ENCODE data around the gene SPEF2.
A peak's percentile ranks its signal among the peaks of the same experiment; 100 is the strongest.

SPEF2 gene

DNA sequence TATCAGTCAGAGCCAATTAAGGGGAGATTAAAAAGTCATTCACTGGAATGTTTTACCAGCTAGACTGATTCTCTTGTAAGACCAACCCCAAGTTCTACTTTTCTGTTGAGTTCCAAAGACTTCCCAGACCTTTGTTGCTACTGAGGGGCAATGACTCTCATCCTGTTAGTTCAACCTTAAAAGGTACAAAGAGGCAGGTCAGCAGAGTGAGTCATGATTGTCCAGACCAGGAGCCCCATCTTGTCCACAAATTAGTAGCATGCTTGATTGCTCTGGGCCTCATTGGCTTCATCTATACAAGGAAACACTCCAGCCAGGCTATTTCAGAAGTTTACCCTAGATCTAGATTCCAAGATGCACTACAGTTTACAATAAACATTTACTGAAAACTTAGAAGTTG lies 159.1 kb downstream of the SPEF2 start:
- FAIRE-seq (no peak), DNase-seq (ENCODE audit: low spot score) (no peak)

DNA sequence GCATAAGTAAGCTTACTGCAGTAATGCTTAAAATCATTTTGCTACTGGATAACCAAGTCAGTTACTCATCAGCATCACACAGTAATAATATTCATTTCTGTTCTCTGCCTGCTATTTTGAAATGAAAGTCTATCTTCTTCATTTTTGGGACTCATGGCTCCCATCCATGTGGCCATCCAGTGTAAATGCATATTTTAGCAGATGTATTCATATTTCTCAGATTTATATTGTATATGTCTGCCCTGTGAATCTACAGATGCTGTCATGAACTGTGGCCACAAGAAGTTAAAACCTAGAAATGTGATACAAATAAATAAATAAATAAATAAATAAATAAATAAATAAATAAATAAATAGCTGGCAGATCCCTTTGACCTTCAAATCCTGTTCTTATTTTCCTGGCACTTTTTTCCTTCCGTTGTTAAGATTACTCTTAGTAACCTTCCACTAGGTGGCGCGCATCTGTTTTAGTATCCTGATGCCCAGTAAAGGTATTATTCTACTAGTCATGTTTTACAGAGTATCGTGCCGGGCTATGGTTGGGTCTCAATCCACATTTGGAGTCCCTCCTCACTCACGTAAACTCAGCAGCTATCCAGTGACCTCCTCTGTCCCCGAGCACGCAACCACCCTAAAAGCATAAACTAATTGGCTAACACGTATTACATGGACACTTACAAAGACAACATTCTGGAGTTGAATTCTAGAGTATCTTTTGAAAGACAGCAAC lies 159.9 kb downstream of the SPEF2 start:
- DNase-seq (ENCODE audit: low spot score): peak; percentile 58
- peak; percentile 66 for FAIRE-seq

DNA sequence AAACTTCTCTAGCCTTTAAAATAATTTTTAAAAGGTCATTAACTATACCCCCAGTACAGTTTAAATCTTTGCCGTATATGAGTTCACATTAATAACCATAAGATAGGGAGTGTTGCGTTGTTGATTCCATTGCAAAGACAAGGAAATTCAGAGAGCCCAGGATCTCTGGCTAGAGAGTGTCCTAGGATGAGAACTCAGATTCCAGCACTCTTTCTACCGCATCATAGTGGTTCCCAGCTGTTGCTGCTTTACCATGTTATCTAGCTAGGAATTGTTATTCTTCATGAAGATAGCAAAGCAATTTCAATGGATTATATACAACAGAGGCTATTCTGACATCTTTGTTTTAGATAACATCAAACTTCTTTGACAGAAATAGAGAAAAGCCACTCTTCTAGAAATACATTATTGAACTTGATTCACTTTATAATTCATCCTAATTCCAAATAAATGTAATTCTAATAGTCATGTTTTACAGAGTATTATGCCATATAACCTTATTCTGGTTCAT lies 160.7 kb downstream of the SPEF2 start:
- DNase-seq (ENCODE audit: low spot score) (no peak), FAIRE-seq (no peak)

DNA sequence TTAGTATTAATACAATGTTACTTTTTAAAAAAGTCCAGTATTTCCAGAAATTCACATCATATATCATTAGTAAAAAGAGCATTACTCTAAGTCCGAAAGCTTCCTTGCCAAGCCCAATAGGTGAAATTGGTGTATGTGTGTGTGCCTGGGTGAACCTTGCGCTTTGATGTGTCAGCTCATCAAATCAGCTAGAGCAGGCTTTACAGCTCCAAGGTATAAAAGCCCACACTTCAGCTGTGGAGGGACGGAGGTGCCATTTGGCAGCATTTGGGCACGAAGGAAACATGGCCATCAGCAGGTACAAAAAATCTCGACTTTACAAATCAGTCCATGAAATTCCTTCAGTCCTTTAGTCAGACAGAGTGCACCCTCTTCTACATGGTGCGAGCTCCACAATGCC lies 162.6 kb downstream of the SPEF2 start:
- DNase-seq (ENCODE audit: low spot score): no peak
- FAIRE-seq: no peak

DNA sequence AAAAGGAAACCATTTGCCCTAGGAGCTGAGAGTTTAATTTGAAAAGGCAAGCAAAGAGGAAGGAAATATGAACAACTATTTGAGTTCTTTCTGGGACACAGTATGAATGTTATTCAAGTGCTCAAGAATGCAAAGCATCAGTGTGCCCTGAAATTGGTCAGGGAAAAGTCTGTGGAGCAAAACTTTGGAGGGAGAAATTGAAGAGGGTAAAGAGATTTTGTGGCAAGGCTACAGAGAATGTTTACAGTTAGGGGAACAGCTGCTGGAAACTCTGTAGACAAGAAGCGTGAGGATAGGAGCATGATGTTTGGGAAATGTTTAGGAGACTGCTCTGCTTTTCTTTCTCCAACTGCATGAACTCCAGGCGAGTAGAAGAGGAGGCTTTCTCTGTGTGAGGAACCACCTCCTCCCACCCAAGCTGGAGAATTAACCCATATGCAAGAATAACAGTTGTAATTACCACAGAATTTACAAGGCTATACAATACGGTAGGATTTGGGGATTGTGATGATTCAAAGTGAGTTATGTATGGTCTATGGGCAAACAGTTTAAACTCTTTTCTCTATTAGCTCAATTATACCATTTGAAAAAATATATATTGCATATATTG lies 163.6 kb downstream of the SPEF2 start:
- FAIRE-seq (no peak), DNase-seq (ENCODE audit: low spot score) (no peak)

DNA sequence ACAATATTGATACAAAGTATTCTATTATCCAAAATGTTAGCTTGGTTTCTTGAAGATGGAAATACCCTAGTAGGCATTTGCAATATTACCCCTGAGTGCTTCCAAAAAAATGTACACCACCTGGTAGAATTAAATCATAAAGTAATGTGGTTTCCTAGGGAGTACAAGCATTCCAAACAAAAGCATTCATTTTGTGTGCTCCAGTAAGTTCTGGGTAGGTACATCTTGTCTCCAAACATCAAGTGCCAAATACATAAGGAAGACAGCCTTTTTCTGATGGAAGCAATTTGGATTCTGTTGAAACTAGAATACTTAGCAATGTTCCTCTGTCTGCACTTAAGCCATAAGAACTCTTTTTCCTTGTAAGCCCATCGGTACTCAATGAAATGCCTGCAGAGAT lies 165.9 kb downstream of the SPEF2 start:
- no peak for DNase-seq (ENCODE audit: low spot score)
- no peak for FAIRE-seq

DNA sequence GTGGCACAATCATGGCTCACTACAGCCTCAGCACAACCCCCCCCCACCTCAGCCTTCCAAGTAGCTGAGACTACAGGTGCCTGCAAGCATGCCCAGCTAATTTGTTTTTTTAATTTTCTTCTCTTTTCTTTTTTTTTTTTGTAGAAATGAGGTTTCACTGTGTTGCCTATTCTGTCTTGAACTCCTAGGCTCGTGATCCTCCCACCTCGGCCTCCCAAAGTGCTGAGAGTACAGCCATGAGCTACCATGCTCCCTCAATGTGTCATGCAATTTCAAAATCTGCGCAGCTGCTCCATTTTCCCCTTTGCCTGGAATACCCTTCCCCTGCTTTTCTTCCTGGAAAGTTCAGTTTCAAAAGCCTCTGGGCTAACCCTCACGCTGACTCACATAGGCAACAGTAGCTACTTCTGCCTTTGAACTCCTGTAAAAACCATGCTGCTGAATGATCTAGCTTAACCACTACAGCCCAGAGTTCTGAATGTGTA lies 168.0 kb downstream of the SPEF2 start:
- no peak for FAIRE-seq
- DNase-seq (ENCODE audit: low spot score): no peak

DNA sequence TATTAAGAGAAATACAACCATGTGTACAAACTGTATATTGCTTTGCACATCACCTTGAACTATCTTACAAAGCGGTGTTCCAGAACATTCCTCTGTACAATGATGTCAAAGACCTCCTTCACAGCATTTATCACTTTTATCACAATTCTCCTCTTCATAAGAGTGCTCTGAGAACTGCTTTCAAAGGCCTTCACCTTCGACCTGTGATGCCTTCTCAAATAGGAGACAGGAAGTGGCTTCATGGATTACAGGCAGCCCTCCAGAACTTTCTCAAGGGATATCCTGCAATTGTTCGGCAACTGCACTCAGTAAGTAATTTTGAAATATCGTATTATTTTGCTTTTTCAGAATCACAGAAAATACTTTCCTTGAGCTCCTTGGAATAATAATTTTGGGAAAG lies 171.1 kb downstream of the SPEF2 start:
- DNase-seq (ENCODE audit: low spot score) (no peak), FAIRE-seq (no peak)

DNA sequence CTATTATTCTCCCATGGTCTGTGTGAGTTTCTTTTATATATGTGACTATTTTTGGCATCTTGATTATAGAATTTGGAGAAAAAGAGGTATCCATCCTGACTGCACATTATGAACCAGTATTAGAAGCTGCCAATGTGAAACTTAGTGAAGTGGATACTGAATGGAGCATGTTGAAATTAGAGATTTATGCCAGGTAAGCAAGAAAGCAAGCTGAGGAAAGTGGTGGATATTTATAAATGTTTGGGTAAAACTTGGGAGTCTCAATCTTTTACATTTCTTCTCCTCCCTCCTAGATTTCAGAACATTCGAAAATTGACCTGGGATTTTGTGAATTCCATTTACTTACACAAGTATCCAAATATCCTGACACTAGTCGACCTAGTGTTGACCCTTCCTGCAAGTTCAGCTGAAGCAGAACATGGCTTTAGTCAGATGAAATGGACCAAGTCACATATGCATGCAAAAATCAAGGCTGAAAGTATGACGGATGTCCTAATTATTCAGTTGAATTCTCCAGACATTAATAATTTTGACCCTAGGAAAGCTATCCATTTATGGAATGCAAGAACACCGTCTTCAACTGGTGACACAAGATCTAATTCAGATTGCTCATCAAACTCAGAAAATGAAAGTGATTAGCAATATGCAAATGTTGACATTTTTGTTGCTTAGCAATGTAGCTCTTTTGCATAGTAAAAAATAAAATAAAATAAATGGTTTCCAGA lies 172.2 kb downstream of the SPEF2 start:
- DNase-seq (ENCODE audit: low spot score): no peak
- FAIRE-seq: no peak

DNA sequence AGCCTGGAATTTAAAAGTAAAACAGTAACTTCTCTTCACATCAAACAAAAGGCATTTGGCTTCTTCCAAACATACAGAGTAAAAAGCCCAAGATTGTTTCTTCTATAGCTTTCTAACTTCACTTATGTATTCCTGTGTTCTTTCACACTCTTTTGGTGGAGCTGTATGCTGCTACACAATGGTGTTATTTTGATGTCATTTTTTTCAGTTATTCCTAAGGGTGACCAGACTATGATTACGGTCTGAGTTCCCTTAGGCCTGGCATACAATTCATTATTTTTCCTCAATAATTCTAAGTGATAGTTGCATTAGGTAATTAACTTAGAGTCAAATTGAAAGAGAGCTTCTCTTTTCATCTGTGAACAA lies 172.8 kb downstream of the SPEF2 start:
- DNase-seq (ENCODE audit: low spot score) (no peak), FAIRE-seq (no peak)

DNA sequence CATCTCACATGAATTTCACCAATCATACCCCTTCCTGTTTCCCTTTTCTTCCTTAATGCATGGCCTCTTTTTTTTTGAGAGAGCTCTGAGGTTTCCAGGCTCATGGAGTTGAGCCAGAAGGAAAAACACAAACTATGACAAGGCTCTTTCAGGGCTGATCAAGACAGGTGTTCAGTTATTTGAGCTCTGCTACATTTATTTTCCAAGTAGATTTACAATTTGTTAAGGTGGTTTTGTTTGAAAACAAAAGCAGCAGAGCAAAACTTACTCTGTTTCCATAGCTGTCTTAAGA lies 176.6 kb downstream of the SPEF2 start:
- FAIRE-seq (no peak), DNase-seq (ENCODE audit: low spot score) (no peak)

DNA sequence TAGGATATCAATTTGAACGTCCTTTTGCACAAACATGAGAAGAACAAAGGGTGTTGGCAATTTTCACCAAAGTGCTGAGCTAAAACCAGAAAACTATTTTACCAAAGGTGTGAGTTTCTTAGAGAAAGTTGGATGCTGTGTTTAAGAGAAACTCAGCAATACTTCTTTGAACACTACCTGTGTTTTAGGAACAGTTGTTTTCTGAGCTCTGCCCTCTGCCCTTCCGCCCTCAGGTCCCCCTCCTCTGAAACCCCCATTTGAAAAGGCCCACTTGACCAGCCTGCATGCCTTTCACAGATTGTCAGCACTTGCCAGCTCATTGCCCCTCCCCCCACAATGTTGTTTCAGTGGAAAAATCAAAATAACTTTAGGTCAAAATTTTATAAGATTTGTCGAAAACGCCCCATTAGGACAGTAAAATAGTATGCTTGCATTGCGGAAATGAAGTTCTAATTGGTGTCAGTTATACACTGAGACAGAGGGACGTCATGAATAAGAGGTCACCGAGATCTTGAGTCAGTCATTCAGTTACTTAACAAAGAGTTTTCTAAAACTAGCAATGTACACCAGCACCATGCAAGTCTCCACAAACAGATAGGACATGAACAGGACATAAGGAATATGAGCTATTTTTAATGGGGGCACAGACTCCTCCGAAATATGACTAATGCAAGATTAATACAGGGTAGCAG lies 177.2 kb downstream of the SPEF2 start:
- DNase-seq (ENCODE audit: low spot score) (no peak), FAIRE-seq (no peak)

DNA sequence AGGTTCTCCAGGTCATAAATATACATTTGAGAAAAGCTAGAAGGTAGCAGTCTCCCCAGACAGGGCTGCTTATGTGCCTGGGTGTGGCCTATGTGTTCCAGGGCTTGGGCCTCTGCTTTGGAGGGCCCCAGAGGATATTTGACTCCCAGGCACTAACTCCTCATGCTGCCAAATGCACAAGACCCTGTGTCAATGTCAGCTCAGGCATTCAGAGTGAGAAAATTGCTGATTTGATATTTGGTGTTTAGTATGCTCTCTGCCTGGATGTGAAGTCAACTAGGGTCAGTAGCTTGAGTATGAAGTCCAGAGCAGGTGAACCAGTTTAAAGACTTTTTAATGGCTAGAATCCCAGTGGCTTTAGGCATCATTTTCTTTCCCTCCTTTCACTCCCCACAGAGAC lies 181.5 kb downstream of the SPEF2 start:
- FAIRE-seq (no peak), DNase-seq (ENCODE audit: low spot score) (no peak)

DNA sequence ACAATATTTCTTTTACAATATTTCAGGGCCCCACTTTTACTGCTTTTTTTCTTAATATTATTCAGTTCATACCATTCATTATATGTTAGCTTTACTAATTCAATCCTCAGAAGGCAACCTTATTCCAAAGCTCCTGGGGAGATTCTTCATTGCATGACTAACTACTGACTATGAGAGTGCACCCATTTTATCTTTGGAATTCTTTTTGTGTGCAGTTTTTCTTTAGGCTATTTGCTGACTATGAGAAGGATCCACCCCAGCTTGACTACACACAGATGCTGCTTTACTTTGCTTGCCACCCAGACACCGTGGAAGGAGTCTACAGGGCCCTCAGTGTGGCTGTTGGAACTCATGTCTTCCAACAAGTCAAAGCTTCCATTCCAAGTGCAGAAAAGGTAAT lies 182.1 kb downstream of the SPEF2 start:
- no peak for FAIRE-seq
- DNase-seq (ENCODE audit: low spot score): no peak

DNA sequence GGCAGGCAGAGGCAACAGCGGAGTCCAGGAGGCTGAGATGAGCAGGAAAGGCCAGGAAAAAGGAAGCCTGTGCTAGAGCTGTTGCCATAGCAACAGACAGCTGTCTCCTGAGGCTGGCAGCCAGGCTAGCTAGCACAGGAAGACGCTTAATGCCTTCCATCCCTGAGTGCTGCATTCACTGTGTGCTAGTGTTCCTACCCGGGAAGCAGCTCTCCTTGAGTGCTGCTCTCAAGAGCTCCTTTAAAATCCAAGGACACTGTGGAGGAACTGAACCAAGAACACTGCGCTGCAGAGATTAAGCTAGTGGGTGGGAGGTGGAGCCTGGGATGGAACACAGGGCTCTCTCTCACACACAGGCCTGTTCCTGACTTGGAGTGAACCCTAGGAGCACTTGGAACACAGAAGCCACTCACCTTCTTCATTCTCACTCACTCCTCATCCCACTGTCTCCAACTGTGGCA lies 185.6 kb downstream of the SPEF2 start:
- FAIRE-seq (no peak), DNase-seq (ENCODE audit: low spot score) (peak; percentile 68)

DNA sequence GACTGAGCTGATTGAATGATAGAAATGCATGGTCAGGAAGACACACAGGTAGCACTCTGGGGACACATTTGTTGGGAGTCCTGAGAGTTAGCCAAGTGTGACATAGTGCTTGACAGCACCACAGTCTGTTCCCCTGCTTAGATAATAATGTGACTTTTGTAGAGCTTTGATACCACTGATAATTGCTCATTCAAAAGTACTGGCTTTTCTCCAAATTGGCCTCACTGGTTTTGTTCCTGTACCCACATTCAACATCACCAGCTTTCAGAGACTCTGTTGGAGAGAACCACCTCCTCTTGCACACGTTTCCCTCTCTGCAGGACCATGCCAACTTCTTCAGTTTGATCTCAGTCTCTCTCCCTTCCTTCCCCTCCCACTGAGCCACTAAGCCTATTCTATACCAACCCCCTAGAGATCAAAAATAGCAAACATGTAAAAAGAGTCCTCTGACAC lies 186.6 kb downstream of the SPEF2 start:
- FAIRE-seq (no peak), DNase-seq (ENCODE audit: low spot score) (no peak)

DNA sequence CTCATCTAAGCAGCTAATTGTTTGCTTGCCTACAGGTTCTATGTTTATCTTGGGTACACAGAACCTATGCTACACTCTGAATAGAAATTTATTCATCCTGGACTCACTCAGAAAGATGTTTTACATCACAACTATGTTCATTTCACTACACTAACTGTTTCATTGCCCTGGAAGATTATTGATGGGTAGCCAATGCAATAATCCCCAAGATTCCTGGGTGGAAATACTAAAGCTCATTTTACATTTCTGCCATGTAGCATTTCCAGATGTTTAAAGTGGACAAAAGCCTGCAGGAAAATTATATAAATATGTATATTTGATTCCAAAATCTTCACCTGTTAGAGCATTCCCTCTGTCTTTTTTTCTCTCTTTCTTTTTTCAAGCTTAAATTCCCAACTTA lies 187.2 kb downstream of the SPEF2 start:
- no peak for FAIRE-seq

DNA sequence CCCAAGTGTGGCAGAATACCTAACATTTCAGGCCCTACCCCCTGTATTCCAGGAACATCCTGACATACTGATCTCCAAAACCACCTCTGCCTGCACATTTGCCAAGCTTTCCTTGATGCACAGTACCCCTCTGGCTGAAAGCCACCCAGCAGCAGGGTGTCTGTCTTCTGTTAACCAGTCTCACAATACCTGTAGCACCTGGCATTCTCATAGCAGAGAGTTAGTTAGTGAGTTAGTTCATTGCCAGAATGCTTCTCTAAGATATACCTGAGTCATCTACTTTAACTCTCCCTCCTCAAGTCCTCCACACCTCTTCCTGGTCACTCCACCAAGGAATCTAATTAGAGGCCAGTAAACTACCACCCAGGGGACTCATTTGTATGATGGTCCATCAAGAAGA lies 192.9 kb downstream of the SPEF2 start:
- no peak for FAIRE-seq
- no peak for DNase-seq (ENCODE audit: low spot score)

More for the DNA sequence above, 187.2 kb downstream of the SPEF2 start:
- no peak for DNase-seq (ENCODE audit: low spot score)

DNA sequence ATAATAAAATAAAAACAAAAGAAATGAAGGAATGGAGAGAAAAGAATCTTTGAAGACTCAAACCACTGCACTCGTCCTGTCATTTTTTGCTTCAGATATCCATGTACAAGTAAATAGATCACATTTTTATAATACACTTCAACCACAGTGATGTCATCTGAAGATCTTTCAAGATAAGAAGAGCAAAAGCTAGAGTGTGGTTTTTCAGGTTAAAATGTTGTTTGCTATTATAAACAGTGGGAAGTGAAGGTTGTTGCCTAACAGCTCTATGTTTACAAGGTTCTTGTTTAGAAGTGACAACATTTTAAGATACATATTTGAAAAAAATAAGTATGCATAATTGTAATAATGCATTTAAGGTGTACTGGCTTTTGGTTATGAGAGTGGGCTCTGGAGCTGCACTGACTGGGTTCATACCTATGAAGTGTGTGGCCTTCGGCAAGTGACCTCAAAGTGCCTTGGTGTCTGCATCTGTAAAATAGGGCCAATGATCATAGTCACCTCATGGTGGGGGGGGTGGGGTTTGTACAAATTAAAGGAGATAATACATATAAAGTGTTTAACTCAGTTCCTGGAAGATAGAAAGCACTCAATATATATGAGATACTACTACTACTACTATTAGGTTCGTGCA lies 193.6 kb downstream of the SPEF2 start:
- FAIRE-seq (no peak), DNase-seq (ENCODE audit: low spot score) (no peak)

DNA sequence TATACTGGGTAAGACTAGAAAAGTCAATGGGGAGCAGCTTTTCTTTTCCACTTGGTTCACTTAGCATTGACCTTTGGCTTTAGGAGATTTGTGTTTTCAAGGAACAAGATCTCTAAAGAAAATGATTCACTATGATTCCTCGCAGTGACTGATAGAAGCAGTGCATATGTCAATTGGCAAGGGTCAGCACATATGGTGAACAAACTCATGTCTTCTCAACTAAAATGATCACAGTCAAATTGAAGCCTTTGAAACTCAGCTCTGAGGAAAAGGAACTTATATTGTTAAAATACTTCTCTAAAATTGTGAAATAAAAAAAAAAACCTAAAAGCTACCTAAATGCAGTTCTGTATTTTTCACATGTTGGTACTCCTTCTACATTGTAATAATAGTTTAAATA lies 195.9 kb downstream of the SPEF2 start:
- FAIRE-seq: no peak
- DNase-seq (ENCODE audit: low spot score): no peak

Measured in urothelium cell line (cell line).